NCI-H446 (cell line): ENCODE measurements around the gene RNF182.
A peak's percentile ranks its signal among the peaks of the same experiment; 100 is the strongest.
"Not testable (repeated sequence)": the region's sequence is repeated elsewhere in the genome, so short reads cannot be mapped to it uniquely, and the experiment has no call there.

ENCODE experiments used
- DNase-seq, 2 experiments: peaks; one replicate each; lab custom pipeline; 2025; lab: John Stamatoyannopoulos, UW

RNF182 gene

GRCh38 chr6:13917141-13917540, 7.6 kb upstream of the RNF182 start:
- peak in 1 of 2 experiments; percentile 16 for DNase-seq

GRCh38 chr6:13918686-13919250, 6.0 kb upstream of the RNF182 start:
- DNase-seq: no peak

GRCh38 chr6:13919861-13920260, 4.9 kb upstream of the RNF182 start:
- DNase-seq: no peak

DNA sequence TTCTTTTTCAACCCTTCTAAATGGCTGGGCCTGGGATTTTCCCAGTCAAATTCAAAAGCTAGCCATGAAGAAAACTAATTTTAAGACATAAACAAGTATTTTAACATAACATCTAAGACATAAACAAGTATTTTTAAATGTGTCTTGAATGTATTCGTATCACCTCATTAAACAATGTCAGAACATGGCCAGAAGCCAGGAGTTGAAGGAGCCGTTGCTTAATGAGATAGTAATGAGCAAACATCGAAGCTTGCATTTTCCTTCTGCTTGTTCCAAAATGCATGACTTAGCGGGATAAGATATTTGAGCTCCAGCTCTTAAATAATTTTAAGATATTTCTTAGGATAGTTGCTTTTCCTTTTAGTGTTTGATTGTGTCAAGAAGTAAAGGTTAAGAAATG, 4.2 kb upstream of the RNF182 start:
- peak; percentile 90 to 91 for DNase-seq

- no peak for DNase-seq
These were observed 2.0 kb upstream of the RNF182 start for GRCh38 chr6:13922750-13923149.

GRCh38 chr6:13923527-13924145, 1.1 kb upstream of the RNF182 start:
- DNase-seq: peak in 1 of 2 experiments; percentile 69

- DNase-seq: peak; percentile 77 to 86
These were observed 405 bp upstream of the RNF182 start for GRCh38 chr6:13924146-13924948.

DNA sequence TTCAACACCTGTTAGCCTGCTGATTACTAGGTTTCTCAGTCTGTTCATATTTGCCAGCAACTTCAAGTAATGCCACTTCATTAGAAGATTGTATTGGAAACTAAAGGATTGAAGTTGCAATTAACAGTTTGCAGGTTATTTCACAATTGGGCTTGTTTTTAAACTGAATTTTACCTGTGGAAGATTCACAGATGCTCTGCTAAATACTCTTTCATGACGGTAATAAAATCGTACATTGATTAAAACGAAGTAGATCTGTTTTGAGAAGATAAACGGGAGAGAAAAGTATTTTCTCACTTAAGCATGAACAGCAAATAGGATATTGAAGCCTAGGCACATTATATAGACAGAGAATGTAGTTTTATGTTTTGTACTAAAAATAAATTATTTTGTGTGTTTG, 1.6 kb downstream of the RNF182 start:
- no peak for DNase-seq

DNA sequence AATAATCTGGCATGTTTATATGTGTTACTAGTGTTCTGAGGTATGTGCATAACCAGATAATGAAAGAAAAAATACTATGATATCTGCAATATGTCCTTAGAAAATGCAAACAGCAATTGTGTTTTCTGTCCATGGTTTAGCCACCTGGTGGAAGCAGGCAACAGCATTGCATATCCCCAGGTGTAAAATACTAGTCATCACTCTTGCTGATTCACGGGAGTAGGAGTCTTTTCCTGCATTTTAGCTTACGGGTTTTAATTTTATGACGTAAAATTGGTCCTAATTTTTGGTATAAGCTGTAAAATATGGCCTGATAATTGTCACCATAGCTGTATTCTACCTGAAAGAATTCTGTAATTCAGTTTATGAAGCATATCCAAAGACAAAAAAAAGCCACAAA, 2.5 kb downstream of the RNF182 start:
- DNase-seq: no peak

GRCh38 chr6:13929196-13929595, 4.4 kb downstream of the RNF182 start:
- no peak for DNase-seq

DNA sequence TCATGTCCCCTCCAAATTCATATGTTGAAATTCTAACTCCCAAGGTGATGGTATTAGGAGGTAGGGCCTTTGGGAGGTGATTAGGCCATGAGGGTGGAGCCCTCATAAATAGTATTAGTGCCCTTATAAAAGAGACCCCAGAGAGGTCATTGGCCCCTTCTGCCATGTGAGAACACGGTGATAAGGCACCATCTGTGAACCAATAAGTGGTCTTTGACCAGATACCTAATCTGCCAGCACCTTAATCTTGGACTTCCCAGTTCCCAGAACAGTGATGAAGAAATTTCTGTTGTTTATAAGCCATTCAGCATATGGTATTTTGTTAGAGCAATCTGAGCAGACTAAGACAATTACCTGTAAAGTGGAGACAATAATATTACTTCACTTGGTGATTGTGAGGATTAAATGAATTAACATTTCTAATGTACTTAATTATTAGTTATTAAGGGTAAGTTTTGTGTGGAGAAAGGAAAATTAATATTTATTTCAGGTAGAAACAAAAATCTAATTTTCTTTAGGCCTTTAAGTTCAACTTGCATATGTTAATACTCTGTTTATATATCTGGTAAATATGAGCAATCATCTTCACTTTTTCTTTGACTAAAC, 7.1 kb downstream of the RNF182 start:
- no peak for DNase-seq

DNA sequence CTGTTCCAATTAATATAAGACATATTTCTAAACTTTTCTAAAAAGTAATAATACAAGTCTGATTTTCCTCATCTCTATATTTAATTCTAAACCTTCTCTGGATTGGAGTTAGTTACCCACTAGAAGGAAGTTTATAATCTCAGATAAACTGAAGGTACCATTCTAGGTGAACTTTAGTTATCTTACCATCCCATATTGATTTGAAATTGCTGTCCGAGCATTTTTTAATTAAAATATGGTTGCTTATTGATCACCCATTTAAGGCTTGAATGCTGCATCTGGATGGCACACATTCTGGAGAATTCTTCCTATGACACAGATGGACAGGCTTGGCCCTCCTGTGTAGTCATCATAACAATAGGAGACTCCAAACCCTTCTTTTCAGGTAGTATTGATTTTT, 8.0 kb downstream of the RNF182 start:
- DNase-seq: no peak

- no peak for DNase-seq
These were observed 10.0 kb downstream of the RNF182 start for GRCh38 chr6:13934721-13935120.

DNA sequence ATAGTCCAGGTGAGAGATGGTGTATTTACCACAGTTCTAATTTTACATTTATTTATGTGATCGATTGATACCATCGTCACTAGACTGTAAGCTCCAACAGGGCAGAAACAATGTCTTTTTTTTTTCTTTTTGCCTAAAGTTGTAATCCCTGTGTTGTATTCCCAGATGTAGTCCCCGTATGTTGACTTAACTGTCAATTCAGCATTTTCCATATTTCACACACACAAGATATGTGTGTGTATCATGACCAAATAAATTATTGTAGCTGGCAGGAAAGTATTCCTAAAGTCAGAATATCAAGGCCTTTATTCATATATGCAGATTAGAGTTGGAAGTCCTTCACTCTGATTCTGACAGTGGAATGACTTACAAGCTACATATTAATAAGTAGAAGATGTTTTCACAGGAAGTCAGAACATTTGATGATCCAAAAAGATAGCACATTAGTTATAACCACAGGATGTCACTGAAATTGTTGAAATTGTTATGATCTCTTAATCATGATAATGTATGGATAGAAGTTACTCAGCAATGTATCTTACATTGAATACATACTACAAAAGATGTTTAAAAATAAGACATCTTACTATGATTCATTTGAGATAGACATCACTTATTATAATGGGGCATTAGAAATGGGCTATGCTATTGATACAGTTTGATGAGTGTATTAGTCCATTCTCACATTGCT, 10.6 kb downstream of the RNF182 start:
- DNase-seq: no peak

GRCh38 chr6:13935881-13936261, 11.1 kb downstream of the RNF182 start:
- not testable (repeated sequence) for DNase-seq

- no peak for DNase-seq
These were observed 17.1 kb downstream of the RNF182 start for GRCh38 chr6:13941902-13942301.

GRCh38 chr6:13943943-13944342, 19.2 kb downstream of the RNF182 start:
- DNase-seq: no peak

GRCh38 chr6:13946506-13946905, 21.8 kb downstream of the RNF182 start:
- DNase-seq: no peak

DNA sequence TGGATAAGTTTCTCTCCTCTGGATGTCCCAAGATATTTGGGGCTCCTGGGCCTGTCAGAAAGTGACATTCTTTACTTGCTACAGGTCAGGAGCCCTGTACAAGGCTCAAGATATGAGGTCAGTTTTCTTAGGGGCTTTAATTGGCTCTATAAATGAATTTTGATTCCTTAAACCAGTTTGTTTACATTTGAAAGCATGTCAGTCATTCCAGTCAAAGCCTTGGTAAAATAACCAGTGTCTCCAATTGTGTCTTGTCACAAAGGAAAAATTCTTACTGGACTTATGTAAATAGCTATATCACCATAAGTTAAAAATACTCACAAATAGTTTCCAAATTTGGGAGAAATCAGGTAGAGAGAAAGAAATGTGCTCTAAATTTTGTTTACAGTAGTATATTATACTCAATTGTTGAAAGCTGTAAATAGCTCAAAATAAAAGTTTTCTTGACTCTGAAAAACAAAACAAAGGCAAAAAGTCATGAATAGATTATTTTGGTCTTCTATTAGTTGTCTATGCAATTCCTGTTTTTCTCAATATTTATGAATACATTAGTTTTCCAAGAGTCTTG, 22.9 kb downstream of the RNF182 start:
- DNase-seq: no peak

GRCh38 chr6:13952101-13952500, 27.3 kb downstream of the RNF182 start:
- no peak for DNase-seq

- DNase-seq: no peak
These were observed 28.4 kb downstream of the RNF182 start for GRCh38 chr6:13953061-13953705.
